DND-41 (cell line): ENCODE measurements around the gene CFAP100.

Experiments
- ATAC-seq: fragments of 200-7000 bp; cut with Tn5 transposase; 3 replicates; pipeline ENCODE4 v1.9.1; 2021; ENCODE audit warnings: low read depth; ENCODE audit not compliant: insufficient read depth
- DNase-seq: peaks from one replicate; pipeline ENCODE4 v3.0.0-alpha.2; 2020
- H2AFZ ChIP-seq: 2 replicates; pipeline ENCODE4 v1.6.0; 2012; ENCODE audit warnings: low read depth, low read length
- H3K27ac ChIP-seq: 2 replicates; pipeline ENCODE4 v1.5.1; 2012; ENCODE audit warnings: low read length, inconsistent platforms
- H3K27me3 ChIP-seq: fragments of 200-600 bp; sonication (generic); 2 replicates; pipeline ENCODE4 v1.6.0; 2012; ENCODE audit warnings: low read length, mild to moderate bottlenecking, inconsistent platforms; ENCODE audit not compliant: insufficient read depth, poor library complexity
- H3K36me3 ChIP-seq: 2 replicates; pipeline ENCODE4 v1.5.1; 2012; ENCODE audit warnings: low read length, inconsistent platforms; ENCODE audit not compliant: insufficient read depth
- H3K4me1 ChIP-seq: 2 replicates; pipeline ENCODE4 v1.5.1; 2012; ENCODE audit warnings: mild to moderate bottlenecking, low read length; ENCODE audit not compliant: insufficient read depth
- H3K4me2 ChIP-seq: 2 replicates; pipeline ENCODE4 v1.6.0; 2012; ENCODE audit warnings: mild to moderate bottlenecking, moderate library complexity, low read length, inconsistent platforms; ENCODE audit not compliant: insufficient read depth
- H3K4me3 ChIP-seq, 2 experiments: fragments of 200-600 bp in 1 of 2; shearing (Covaris generic) in 1 of 2; 2 replicates each; pipeline ENCODE4 v1.5.1; 2012 to 2016; ENCODE audit warnings: inconsistent platforms in 2 of 2, low read length in 2 of 2, mild to moderate bottlenecking in 2 of 2, low read depth in 1 of 2, moderate library complexity in 1 of 2
- H3K79me2 ChIP-seq: 2 replicates; pipeline ENCODE4 v1.6.0; 2012; ENCODE audit warnings: low read length, inconsistent platforms; ENCODE audit not compliant: insufficient read depth
- H3K9ac ChIP-seq: 2 replicates; pipeline ENCODE4 v1.6.0; 2012; ENCODE audit warnings: low read depth, mild to moderate bottlenecking, inconsistent platforms, low read length, moderate library complexity
- H3K9me3 ChIP-seq: 2 replicates; pipeline ENCODE4 v1.5.1; 2012; ENCODE audit warnings: low read length, moderate library complexity, mild to moderate bottlenecking, inconsistent platforms; ENCODE audit not compliant: insufficient read depth, severe bottlenecking
- H4K20me1 ChIP-seq: 2 replicates; pipeline ENCODE4 v1.6.0; 2012; ENCODE audit warnings: low read length; ENCODE audit not compliant: insufficient read depth
- EZH2 ChIP-seq: IDR thresholded peaks from 3 replicates; pipeline ENCODE4 v1.6.1; 2012; ENCODE audit warnings: borderline replicate concordance, low read depth, mild to moderate bottlenecking, moderate library complexity, low read length, inconsistent platforms; ENCODE audit not compliant: severe bottlenecking
- TF ChIP-seq, protein P1 (sequence below): IDR thresholded peaks from 2 replicates; pipeline ENCODE4 v1.5.1; 2012; ENCODE audit warnings: borderline replicate concordance, low read length, moderate library complexity, mild to moderate bottlenecking; ENCODE audit not compliant: poor library complexity, severe bottlenecking; ENCODE audit errors: extremely low read depth

CFAP100 gene

DNA sequence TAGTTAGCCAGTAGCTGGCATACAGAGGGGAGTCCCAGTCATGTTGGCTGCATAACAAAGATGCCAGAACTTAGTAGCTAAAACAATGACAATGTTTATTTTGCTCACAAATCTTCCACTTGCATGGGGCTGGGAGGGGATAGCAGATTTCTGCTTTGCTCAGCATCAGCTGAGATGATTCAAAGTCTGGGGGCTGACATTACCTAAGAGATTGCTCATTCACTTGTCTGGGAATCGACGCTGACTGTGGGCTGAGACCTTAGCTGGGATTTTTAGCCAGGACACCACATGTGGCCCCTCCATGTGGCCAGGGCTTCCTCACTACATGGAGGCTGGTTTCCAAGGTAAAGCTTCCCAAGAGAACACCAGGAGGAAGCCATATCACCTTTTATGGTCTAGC lies 12.7 kb upstream of the CFAP100 start:
- H3K79me2 ChIP-seq, result no peaks in the 10 kb centered on the region
- TF ChIP-seq EZH2, result no peak
- TF ChIP-seq, protein P1, sequence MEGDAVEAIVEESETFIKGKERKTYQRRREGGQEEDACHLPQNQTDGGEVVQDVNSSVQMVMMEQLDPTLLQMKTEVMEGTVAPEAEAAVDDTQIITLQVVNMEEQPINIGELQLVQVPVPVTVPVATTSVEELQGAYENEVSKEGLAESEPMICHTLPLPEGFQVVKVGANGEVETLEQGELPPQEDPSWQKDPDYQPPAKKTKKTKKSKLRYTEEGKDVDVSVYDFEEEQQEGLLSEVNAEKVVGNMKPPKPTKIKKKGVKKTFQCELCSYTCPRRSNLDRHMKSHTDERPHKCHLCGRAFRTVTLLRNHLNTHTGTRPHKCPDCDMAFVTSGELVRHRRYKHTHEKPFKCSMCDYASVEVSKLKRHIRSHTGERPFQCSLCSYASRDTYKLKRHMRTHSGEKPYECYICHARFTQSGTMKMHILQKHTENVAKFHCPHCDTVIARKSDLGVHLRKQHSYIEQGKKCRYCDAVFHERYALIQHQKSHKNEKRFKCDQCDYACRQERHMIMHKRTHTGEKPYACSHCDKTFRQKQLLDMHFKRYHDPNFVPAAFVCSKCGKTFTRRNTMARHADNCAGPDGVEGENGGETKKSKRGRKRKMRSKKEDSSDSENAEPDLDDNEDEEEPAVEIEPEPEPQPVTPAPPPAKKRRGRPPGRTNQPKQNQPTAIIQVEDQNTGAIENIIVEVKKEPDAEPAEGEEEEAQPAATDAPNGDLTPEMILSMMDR, result no peak
- DNase-seq (no peak), ATAC-seq (no peak)
- H3K4me1 ChIP-seq, result no peaks in the 10 kb centered on the region
- H3K27me3 ChIP-seq, result no peaks in the 10 kb centered on the region
- no peak overlapping the region for H3K27ac ChIP-seq
- H3K36me3 ChIP-seq, result no peaks in the 10 kb centered on the region
- H3K4me3 ChIP-seq, result no peak overlapping the region
- no peak overlapping the region for H2AFZ ChIP-seq
- no peaks in the 10 kb centered on the region for H3K9me3 ChIP-seq
- H3K9ac ChIP-seq, result no peak overlapping the region
- H4K20me1 ChIP-seq, result 0 out of 2 replicates have a peak, but pooled peaks cover 5% of the 10 kb centered on the region
- no peak overlapping the region for H3K4me2 ChIP-seq

DNA sequence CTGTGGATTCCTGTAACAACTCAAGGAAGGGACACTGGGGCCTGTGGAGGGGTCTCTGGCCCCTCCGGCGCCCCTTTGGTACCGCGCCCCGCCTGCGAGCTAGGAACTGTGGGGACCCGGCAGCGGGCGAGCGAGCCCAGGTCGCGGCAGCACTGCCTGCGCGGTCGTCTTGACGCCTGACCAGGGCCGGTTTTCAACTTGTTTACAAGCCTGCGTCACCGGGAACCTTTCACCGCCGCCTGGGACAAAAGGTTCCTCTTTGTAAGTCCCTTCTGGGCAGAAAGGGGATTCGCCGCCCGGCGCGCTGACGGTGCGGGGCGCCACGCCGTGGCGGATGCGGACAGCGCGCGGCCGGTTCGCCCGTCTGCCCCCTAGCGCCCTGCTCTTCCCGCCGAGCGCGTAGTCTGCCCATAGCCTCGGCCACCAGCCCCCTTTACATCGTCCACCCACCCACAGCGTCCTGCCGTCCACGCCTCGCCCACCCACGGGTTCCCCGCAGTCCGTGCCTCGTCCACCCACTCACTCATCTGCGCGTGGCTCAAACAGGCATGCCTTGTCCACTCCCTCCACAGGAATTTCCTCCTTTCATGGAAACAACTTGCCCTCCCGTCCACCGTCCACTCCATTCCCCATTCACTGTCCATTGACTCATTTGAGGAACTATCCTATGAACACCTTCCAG lies 5.5 kb upstream of the CFAP100 start:
- TF ChIP-seq, protein P1, result no peak
- TF ChIP-seq EZH2, result no peak
- H3K9ac ChIP-seq, result no peak overlapping the region
- H3K79me2 ChIP-seq, result no peaks in the 10 kb centered on the region
- no peaks in the 10 kb centered on the region for H3K36me3 ChIP-seq
- H3K4me2 ChIP-seq, result no peak overlapping the region
- H2AFZ ChIP-seq, result no peak overlapping the region
- no peaks in the 10 kb centered on the region for H3K4me1 ChIP-seq
- ATAC-seq (no peak), DNase-seq (no peak)
- H3K9me3 ChIP-seq, result no peaks in the 10 kb centered on the region
- H4K20me1 ChIP-seq, result no peaks in the 10 kb centered on the region
- no peak overlapping the region for H3K4me3 ChIP-seq
- no peak overlapping the region for H3K27ac ChIP-seq
- peaks cover 12% of the 10 kb centered on the region for H3K27me3 ChIP-seq

DNA sequence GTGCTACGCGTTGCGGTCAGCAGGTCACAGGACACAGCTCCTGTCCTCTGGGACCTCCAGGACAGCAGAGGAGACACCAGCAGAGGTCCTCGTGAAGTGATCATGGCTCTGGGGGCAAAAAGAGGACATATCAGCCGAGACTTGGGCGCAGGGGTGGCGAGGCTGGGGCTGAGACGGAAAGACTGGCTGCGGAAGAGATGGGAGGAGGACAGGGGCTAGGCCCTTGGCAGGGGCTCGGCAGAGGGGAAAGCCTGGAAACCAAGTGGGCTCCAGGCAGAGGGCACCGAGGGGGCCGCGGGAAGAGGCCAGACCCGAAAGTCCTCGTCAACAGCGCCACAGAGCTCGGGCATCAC lies 4.9 kb upstream of the CFAP100 start:
- Histone ChIP-seq H3K27me3 (peaks cover 13% of the 10 kb centered on the region), H4K20me1 (no peaks in the 10 kb centered on the region), H3K27ac (no peak overlapping the region), H3K9ac (no peak overlapping the region), H3K4me1 (no peaks in the 10 kb centered on the region), H3K4me2 (no peak overlapping the region), H3K36me3 (no peaks in the 10 kb centered on the region), H3K9me3 (no peaks in the 10 kb centered on the region), H3K79me2 (no peaks in the 10 kb centered on the region), H3K4me3 (no peak overlapping the region), H2AFZ (no peak overlapping the region)
- ATAC-seq (no peak), DNase-seq (no peak)
- no peak for TF ChIP-seq EZH2
- TF ChIP-seq, protein P1, result no peak

DNA sequence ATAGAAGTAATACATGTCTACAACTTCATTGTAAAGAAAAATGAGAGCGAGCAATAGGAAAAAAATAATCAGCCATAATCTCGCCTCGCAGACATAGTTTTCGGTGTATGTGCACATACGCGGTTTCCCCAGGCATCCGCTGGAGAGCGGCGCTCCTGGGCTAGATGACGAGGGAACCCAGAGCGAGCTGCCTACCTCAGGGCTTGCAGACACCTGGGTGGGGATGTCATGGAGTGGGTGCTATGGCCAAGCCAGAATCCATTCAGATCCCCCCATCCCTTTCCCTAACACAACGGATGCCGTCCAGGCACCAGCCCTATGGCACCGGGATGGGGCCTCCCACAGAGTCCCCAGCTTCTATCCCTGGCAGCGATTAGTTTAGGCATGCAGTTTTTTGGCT lies 4.5 kb upstream of the CFAP100 start:
- Histone ChIP-seq H3K27ac (no peak overlapping the region), H3K4me2 (no peak overlapping the region), H3K4me1 (no peaks in the 10 kb centered on the region), H3K79me2 (no peaks in the 10 kb centered on the region), H2AFZ (no peak overlapping the region), H3K27me3 (peaks cover 13% of the 10 kb centered on the region), H3K4me3 (no peak overlapping the region), H4K20me1 (no peaks in the 10 kb centered on the region), H3K9me3 (no peaks in the 10 kb centered on the region), H3K36me3 (no peaks in the 10 kb centered on the region), H3K9ac (no peak overlapping the region)
- DNase-seq (no peak), ATAC-seq (no peak)
- TF ChIP-seq, protein P1, result no peak
- TF ChIP-seq EZH2, result no peak
